ENCODE measurements around the gene RYR3. TPM values are rescaled to one million over a fixed set of nuclear protein-coding genes. Genes with fewer than 3 reads are reported as not detected.

RYR3 gene
- total RNA-seq, 2 experiments from 2014 or later: not detected

GRCh38 chr15:33621141-33621540 is 310.4 kb downstream of the RYR3 start:
- no peak for TF ChIP-seq CTCF (IDR thresholded peaks at IDR 0.05)
- POLR2A ChIA-PET: no interaction called here
- H3K4me3 Mint-ChIP-seq: no peak overlapping the region
- H3K27me3 Mint-ChIP-seq: peaks cover 7% of the 10 kb centered on the region
- H3K9me3 Mint-ChIP-seq: no peaks in the 10 kb centered on the region
- CTCF ChIA-PET: no interaction called here
- intact Hi-C loops (cut with micrococcal nuclease): no loop called here
- DNase-seq: no peak
- no peaks in the 10 kb centered on the region for H3K4me1 Mint-ChIP-seq (ENCODE audit: low read depth)
- H3K36me3 Mint-ChIP-seq (ENCODE audit: low read depth): no peaks in the 10 kb centered on the region
- H3K27ac Mint-ChIP-seq: no peak overlapping the region
- no peak for ATAC-seq

- no peak for DNase-seq
- ChIA-PET POLR2A (no interaction called here), CTCF (no interaction called here)
- no peak for TF ChIP-seq CTCF (IDR thresholded peaks at IDR 0.05)
- Mint-ChIP-seq H3K36me3 (ENCODE audit: low read depth) (no peaks in the 10 kb centered on the region), H3K4me3 (no peak overlapping the region), H3K4me1 (ENCODE audit: low read depth) (no peaks in the 10 kb centered on the region), H3K9me3 (no peaks in the 10 kb centered on the region), H3K27me3 (peaks cover 8% of the 10 kb centered on the region), H3K27ac (no peak overlapping the region)
- no peak for ATAC-seq
- intact Hi-C loops (cut with micrococcal nuclease): no loop called here
Measured at GRCh38 chr15:33623010-33623409, 312.2 kb downstream of the RYR3 start.

- Mint-ChIP-seq H3K27ac (no peak overlapping the region), H3K4me1 (ENCODE audit: low read depth) (no peaks in the 10 kb centered on the region), H3K36me3 (ENCODE audit: low read depth) (no peaks in the 10 kb centered on the region), H3K9me3 (no peaks in the 10 kb centered on the region), H3K27me3 (peaks cover 9% of the 10 kb centered on the region), H3K4me3 (no peak overlapping the region)
- TF ChIP-seq CTCF (IDR thresholded peaks at IDR 0.05): no peak
- ChIA-PET CTCF (no interaction called here), POLR2A (no interaction called here)
- no peak for ATAC-seq
- intact Hi-C loops (cut with micrococcal nuclease): no loop called here
- DNase-seq: no peak
Measured at GRCh38 chr15:33624439-33624838, 313.7 kb downstream of the RYR3 start.

- no peaks in the 10 kb centered on the region for H3K4me1 Mint-ChIP-seq (ENCODE audit: low read depth)
- POLR2A ChIA-PET: no interaction called here
- no peak overlapping the region for H3K27ac Mint-ChIP-seq
- CTCF ChIA-PET: no interaction called here
- DNase-seq: no peak
- H3K9me3 Mint-ChIP-seq: no peaks in the 10 kb centered on the region
- no peak for ATAC-seq
- intact Hi-C loops (cut with micrococcal nuclease): no loop called here
- no peaks in the 10 kb centered on the region for H3K36me3 Mint-ChIP-seq (ENCODE audit: low read depth)
- H3K27me3 Mint-ChIP-seq: peaks cover 3% of the 10 kb centered on the region
- no peak overlapping the region for H3K4me3 Mint-ChIP-seq
- TF ChIP-seq CTCF (IDR thresholded peaks at IDR 0.05): no peak
Measured at GRCh38 chr15:33629647-33630046, 318.9 kb downstream of the RYR3 start.

GRCh38 chr15:33636234-33636633 is 325.5 kb downstream of the RYR3 start:
- ChIA-PET CTCF (no interaction called here), POLR2A (interaction anchor here (0.6 to 1.2 kb wide), 2 partner anchors 21 to 471 kb away, joined by 3 to 4 read pairs; no protein-coding TSS in a partner anchor)
- no peak overlapping the region for H3K27ac Mint-ChIP-seq
- H3K36me3 Mint-ChIP-seq (ENCODE audit: low read depth): no peaks in the 10 kb centered on the region
- H3K27me3 Mint-ChIP-seq: peaks cover 2% of the 10 kb centered on the region
- H3K4me3 Mint-ChIP-seq: no peak overlapping the region
- no peaks in the 10 kb centered on the region for H3K9me3 Mint-ChIP-seq
- intact Hi-C loops (cut with micrococcal nuclease): no loop called here
- DNase-seq (no peak), ATAC-seq (no peak)
- no peaks in the 10 kb centered on the region for H3K4me1 Mint-ChIP-seq (ENCODE audit: low read depth)
- TF ChIP-seq CTCF (IDR thresholded peaks at IDR 0.05): no peak
